Keratinocyte (primary cell): Measurements from ENCODE around the gene FMN1. TPM values are rescaled to one million over a fixed set of nuclear protein-coding genes. Genes with fewer than 3 reads are reported as not detected.

Experiments
- DNase-seq: peaks from one replicate; pipeline ENCODE4 v3.0.0-alpha.2; 2011; ENCODE audit warnings: low read depth, missing footprints, low spot score
- FAIRE-seq: peaks from 2 replicates; lab custom pipeline; 2011; peaks lifted over from hg19 to GRCh38; lab: Jason Lieb, UNC
- H2AFZ ChIP-seq: 2 replicates; pipeline ENCODE4 v1.6.0; 2012; ENCODE audit warnings: low read length, control low read depth, inconsistent platforms; ENCODE audit not compliant: control insufficient read depth
- H3K27ac ChIP-seq: 2 replicates; pipeline ENCODE4 v1.5.1; 2011; ENCODE audit warnings: low read length; ENCODE audit not compliant: control insufficient read depth, insufficient read depth
- H3K27me3 ChIP-seq: 3 replicates; pipeline ENCODE4 v1.6.0; 2011; ENCODE audit warnings: low read length; ENCODE audit not compliant: control insufficient read depth, insufficient read depth; ENCODE audit errors: extremely low read depth
- H3K36me3 ChIP-seq, 2 experiments: 2 replicates in 1 of 2; 3 replicates in 1 of 2; pipeline ENCODE4 v1.5.1; 2011; ENCODE audit warnings: low read length in 2 of 2, mild to moderate bottlenecking in 1 of 2; ENCODE audit not compliant: control insufficient read depth in 2 of 2, insufficient read depth in 2 of 2; ENCODE audit errors: extremely low read depth in 1 of 2
- H3K4me1 ChIP-seq: 3 replicates; pipeline ENCODE4 v1.5.1; 2011; ENCODE audit warnings: low read length; ENCODE audit not compliant: control insufficient read depth, insufficient read depth; ENCODE audit errors: extremely low read depth
- H3K4me2 ChIP-seq: 3 replicates; pipeline ENCODE4 v1.6.0; 2011; ENCODE audit warnings: low read depth, low read length; ENCODE audit not compliant: control insufficient read depth, insufficient read depth; ENCODE audit errors: extremely low read depth
- H3K4me3 ChIP-seq, 3 experiments: fragments of 200-600 bp in 1 of 3; sonication (generic) in 1 of 3; 2 replicates in 2 of 3; 3 replicates in 1 of 3; pipeline ENCODE4 v1.5.1; 2011 to 2016; ENCODE audit warnings: low read length in 3 of 3, mild to moderate bottlenecking in 3 of 3, control low read depth in 2 of 3, inconsistent platforms in 1 of 3, low read depth in 1 of 3, mixed read lengths in 1 of 3, mixed run types in 1 of 3, moderate library complexity in 1 of 3; ENCODE audit not compliant: control insufficient read depth in 2 of 3, insufficient read depth in 2 of 3; ENCODE audit errors: extremely low read depth in 1 of 3
- H3K79me2 ChIP-seq: 2 replicates; pipeline ENCODE4 v1.6.0; 2012; ENCODE audit warnings: low read length; ENCODE audit not compliant: control insufficient read depth, insufficient read depth
- H3K9ac ChIP-seq: 3 replicates; pipeline ENCODE4 v1.6.0; 2011; ENCODE audit warnings: low read length; ENCODE audit not compliant: control insufficient read depth, insufficient read depth; ENCODE audit errors: extremely low read depth
- H3K9me1 ChIP-seq: 3 replicates; pipeline ENCODE4 v1.6.0; 2011; ENCODE audit warnings: low read length; ENCODE audit not compliant: control insufficient read depth, insufficient read depth; ENCODE audit errors: extremely low read depth
- H3K9me3 ChIP-seq: 2 replicates; pipeline ENCODE4 v1.5.1; 2012; ENCODE audit warnings: low read depth, low read length; ENCODE audit not compliant: control insufficient read depth
- H4K20me1 ChIP-seq: 3 replicates; pipeline ENCODE4 v1.6.0; 2011; ENCODE audit warnings: low read length; ENCODE audit not compliant: control insufficient read depth, insufficient read depth; ENCODE audit errors: extremely low read depth
- EZH2 ChIP-seq: IDR thresholded peaks from one replicate; pipeline ENCODE4 v1.6.1; 2012; ENCODE audit warnings: inconsistent platforms, mild to moderate bottlenecking, low read length, moderate library complexity
- dilution Hi-C: fragments of 300-500 bp; cut with MboI; formaldehyde crosslinking; loops from one replicate; pipeline ENCODE4 v1.7.0; 2020; ENCODE audit warnings: low sequenced_read_pairs; ENCODE audit not compliant: extremely low pct_ligation_motif_present
- polyA plus RNA-seq, 5 experiments: library from polyadenylated mRNA; depleted of rRNA in 3 of 5; stranded (reverse) in 3 of 5; stranded (forward) in 1 of 5; unstranded in 1 of 5; fragments of >200 nt; gene quantifications; 1 replicate in 1 of 5; 2 replicates in 3 of 5; 3 replicates in 1 of 5; pipeline versions ENCODE4 v1.2.1 to v1.2.3, GENCODE V29; 2011 to 2012; ENCODE audit warnings: missing spikeins in 2 of 5, low read depth in 1 of 5, low replicate concordance in 1 of 5
- TF ChIP-seq, protein P1 (sequence below), 3 experiments: IDR thresholded peaks in 1 of 3; conservative IDR thresholded peaks in 1 of 3; optimal IDR thresholded peaks in 1 of 3; 2 replicates in 2 of 3; 3 replicates in 1 of 3; pipeline versions ENCODE3 to v1.5.1; 2011; ENCODE audit warnings: low read length in 3 of 3, mild to moderate bottlenecking in 3 of 3, moderate library complexity in 2 of 3, control low read depth in 1 of 3, inconsistent platforms in 1 of 3; ENCODE audit not compliant: insufficient read depth in 2 of 3; ENCODE audit errors: extremely low read depth in 1 of 3

Gene FMN1
- polyA plus RNA-seq, 1 donor (not counting 4 experiments of a cell fraction or from before 2014, with no cell fraction given), result 0.71 TPM

DNA sequence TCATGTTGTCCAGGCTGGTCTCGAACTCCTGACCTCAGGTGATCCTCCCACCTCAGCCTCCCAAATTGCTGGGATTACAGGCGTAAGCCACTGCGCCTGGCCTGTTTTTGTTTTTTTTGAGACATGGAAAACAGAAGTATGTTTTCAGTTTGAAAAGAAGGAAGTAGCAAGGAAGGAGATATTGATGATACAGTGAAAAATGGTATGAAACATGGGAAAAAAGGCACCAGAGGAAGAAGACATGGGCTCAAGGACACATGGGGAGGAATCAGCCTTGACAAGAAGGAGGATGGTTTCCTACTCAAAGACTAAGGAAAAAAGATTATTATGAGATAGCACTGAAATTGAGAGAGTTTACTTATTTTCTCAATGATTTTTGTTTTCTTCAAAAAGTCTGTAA, 30.7 kb downstream of the FMN1 start:
- no peak overlapping the region for H3K9ac ChIP-seq
- no peak for FAIRE-seq
- H3K36me3 ChIP-seq, result no peaks in the 10 kb centered on the region
- H3K4me1 ChIP-seq, result no peaks in the 10 kb centered on the region
- no peaks in the 10 kb centered on the region for H3K9me1 ChIP-seq
- no peak overlapping the region for H3K4me2 ChIP-seq
- DNase-seq, result no peak
- H3K4me3 ChIP-seq, result no peak overlapping the region
- H4K20me1 ChIP-seq, result no peaks in the 10 kb centered on the region
- no peak overlapping the region for H2AFZ ChIP-seq
- H3K27ac ChIP-seq, result no peak overlapping the region
- TF ChIP-seq EZH2, result no peak
- TF ChIP-seq, protein P1, sequence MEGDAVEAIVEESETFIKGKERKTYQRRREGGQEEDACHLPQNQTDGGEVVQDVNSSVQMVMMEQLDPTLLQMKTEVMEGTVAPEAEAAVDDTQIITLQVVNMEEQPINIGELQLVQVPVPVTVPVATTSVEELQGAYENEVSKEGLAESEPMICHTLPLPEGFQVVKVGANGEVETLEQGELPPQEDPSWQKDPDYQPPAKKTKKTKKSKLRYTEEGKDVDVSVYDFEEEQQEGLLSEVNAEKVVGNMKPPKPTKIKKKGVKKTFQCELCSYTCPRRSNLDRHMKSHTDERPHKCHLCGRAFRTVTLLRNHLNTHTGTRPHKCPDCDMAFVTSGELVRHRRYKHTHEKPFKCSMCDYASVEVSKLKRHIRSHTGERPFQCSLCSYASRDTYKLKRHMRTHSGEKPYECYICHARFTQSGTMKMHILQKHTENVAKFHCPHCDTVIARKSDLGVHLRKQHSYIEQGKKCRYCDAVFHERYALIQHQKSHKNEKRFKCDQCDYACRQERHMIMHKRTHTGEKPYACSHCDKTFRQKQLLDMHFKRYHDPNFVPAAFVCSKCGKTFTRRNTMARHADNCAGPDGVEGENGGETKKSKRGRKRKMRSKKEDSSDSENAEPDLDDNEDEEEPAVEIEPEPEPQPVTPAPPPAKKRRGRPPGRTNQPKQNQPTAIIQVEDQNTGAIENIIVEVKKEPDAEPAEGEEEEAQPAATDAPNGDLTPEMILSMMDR (optimal IDR thresholded peaks at IDR 0.05 in 1 of 3, IDR thresholded peaks at IDR 0.05 in 1 of 3, conservative IDR thresholded peaks at IDR 0.05 in 1 of 3; ENCODE audit: extremely low read depth in 1 of 3, insufficient read depth in 2 of 3, low read length in 3 of 3), result no peak
- dilution Hi-C loops, result no loop called here
- H3K79me2 ChIP-seq, result no peaks in the 10 kb centered on the region
- no peaks in the 10 kb centered on the region for H3K27me3 ChIP-seq
- H3K9me3 ChIP-seq, result no peaks in the 10 kb centered on the region

DNA sequence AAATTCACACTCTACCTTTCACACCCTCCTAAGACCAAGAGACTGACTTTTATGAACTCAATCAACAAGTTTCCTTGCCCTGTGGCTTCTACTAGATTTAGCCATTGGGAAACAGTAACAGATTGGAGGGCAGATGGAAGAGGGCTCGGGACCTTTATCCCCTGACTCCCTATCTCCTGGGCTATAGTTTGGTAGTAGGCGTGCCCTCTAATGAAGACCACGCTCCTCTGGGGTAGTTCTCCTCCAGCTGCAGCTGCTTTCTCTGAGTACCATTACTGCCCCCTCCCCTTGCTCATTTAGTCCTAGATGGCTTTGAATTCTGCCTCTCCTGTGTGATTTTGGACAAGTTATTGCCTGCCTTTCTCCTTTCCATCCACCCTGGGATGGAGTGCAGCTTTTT, 33.3 kb downstream of the FMN1 start:
- Histone ChIP-seq H3K9me1 (no peaks in the 10 kb centered on the region), H3K4me3 (no peak overlapping the region), H3K27ac (no peak overlapping the region), H3K36me3 (no peaks in the 10 kb centered on the region), H3K27me3 (no peaks in the 10 kb centered on the region), H3K4me1 (peaks cover 2% of the 10 kb centered on the region), H3K4me2 (no peak overlapping the region), H2AFZ (no peak overlapping the region), H3K9ac (no peak overlapping the region), H3K9me3 (no peaks in the 10 kb centered on the region), H3K79me2 (no peaks in the 10 kb centered on the region), H4K20me1 (no peaks in the 10 kb centered on the region)
- TF ChIP-seq EZH2, result no peak
- TF ChIP-seq, protein P1 (optimal IDR thresholded peaks at IDR 0.05 in 1 of 3, IDR thresholded peaks at IDR 0.05 in 1 of 3, conservative IDR thresholded peaks at IDR 0.05 in 1 of 3; ENCODE audit: extremely low read depth in 1 of 3, insufficient read depth in 2 of 3, low read length in 3 of 3), result no peak
- DNase-seq (no peak), FAIRE-seq (no peak)
- dilution Hi-C loops, result no loop called here
